Duodenal mucosa (tissue), 2 donors: ENCODE measurements around the gene UBR4.
"Not testable (repeated sequence)": the region's sequence is repeated elsewhere in the genome, so short reads cannot be mapped to it uniquely, and the experiment has no call there.

ENCODE experiments used
- H3K27ac ChIP-seq: one replicate; pipeline ENCODE4 v1.7.0; 2013; ENCODE audit warnings: low read depth, low read length
- H3K27me3 ChIP-seq, 2 donors: one replicate each; pipeline ENCODE4 v1.7.0; 2013; ENCODE audit warnings: low read length in 2 of 2, control low read depth in 1 of 2; ENCODE audit not compliant: insufficient read depth in 2 of 2, control insufficient read depth in 1 of 2
- H3K36me3 ChIP-seq, 2 donors: one replicate each; pipeline ENCODE4 v1.7.0; 2013; ENCODE audit warnings: low read length in 2 of 2, control low read depth in 1 of 2; ENCODE audit not compliant: insufficient read depth in 2 of 2, control insufficient read depth in 1 of 2
- H3K4me1 ChIP-seq, 2 donors: one replicate each; pipeline ENCODE4 v1.7.0; 2013; ENCODE audit warnings: low read length in 2 of 2, control low read depth in 1 of 2; ENCODE audit not compliant: insufficient read depth in 2 of 2, control insufficient read depth in 1 of 2
- H3K4me3 ChIP-seq, 2 donors: one replicate each; pipeline ENCODE4 v1.7.0; 2013; ENCODE audit warnings: low read length in 2 of 2, low read depth in 1 of 2
- H3K9ac ChIP-seq, 2 donors: one replicate each; pipeline ENCODE4 v1.7.0; 2013; ENCODE audit warnings: low read length in 2 of 2, low read depth in 1 of 2
- H3K9me3 ChIP-seq, 2 donors: one replicate each; pipeline ENCODE4 v1.7.0; 2013; ENCODE audit warnings: low read length in 2 of 2, control low read depth in 1 of 2; ENCODE audit not compliant: control insufficient read depth in 1 of 2

Gene UBR4

DNA sequence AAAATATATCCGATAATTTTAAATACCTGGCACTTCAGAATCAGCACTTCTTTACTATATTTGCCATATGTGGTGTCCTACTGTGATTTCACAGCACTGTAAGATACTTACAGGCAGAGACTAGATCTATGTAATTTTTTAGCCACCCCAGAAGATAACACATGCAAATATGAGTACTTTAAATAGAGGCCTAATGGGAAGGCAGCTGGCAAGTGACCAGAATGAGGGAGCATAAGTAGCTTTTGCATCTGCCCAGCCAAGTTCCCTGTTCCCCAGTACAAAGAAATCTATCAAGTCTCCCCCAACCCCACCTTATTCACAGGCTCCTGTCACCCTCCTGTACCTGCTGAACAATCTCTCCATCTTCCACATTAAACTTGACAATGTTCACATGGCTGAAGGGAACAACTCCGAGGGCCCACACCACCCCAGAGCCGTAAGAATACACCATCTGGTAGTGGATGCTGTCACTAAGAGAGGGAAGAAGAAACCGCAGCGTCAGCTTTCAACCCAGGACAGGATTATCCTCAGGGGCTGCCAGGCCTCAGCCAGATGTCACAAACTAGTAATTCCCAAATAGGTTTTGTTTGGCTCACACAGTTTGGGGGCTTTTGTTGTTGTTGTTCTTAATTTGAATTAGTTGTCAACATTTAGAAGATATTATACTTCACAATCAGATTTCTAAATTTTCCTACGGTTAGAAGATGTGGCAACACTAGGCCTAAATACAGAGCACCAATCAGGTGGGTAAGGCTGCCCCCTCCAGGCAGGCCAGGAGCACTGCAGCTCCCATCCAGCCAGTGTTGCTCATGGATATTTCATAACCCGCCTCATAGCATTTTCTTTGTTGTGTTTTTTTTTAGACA, 30.8 kb upstream of the UBR4 start:
- Histone ChIP-seq H3K27me3 (no peaks in the 10 kb centered on the region), H3K27ac (no peak overlapping the region), H3K9ac (no peak overlapping the region), H3K9me3 (no peaks in the 10 kb centered on the region), H3K4me3 (no peak overlapping the region), H3K36me3 (peaks cover 62 to 79% of the 10 kb centered on the region in 2 donors), H3K4me1 (no peaks in the 10 kb centered on the region)

DNA sequence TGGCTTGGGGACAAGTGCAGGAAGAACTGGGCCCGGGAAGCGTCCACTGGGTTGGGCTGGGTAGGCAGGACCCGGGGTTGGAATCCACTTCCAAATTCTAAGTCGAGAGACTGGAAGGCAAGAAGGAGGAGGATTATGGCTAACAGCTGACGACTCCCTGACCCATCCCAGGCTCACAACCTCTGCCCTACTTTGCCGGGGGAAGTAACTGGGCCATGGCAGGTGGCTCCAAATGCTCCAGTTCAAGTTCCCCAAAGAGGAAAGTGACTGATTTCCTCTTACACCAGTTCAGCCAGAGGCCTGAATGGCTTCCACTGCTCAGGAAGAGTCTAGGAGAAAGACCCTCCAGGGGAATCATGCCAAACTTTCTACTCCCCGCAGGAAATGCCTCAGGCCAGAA, 29.8 kb upstream of the UBR4 start:
- Histone ChIP-seq H3K9ac (no peak overlapping the region), H3K4me1 (no peaks in the 10 kb centered on the region), H3K27me3 (no peaks in the 10 kb centered on the region), H3K27ac (no peak overlapping the region), H3K36me3 (peaks cover 62 to 79% of the 10 kb centered on the region in 2 donors), H3K9me3 (no peaks in the 10 kb centered on the region), H3K4me3 (no peak overlapping the region)

GRCh38 chr1:19234224-19234623, 24.2 kb upstream of the UBR4 start:
- no peaks in the 10 kb centered on the region for H3K9me3 ChIP-seq
- H3K27me3 ChIP-seq: no peaks in the 10 kb centered on the region
- no peak overlapping the region for H3K4me3 ChIP-seq
- peaks cover 52 to 76% of the 10 kb centered on the region in 2 donors for H3K36me3 ChIP-seq
- H3K27ac ChIP-seq: no peak overlapping the region
- no peak overlapping the region for H3K9ac ChIP-seq
- H3K4me1 ChIP-seq: no peaks in the 10 kb centered on the region

DNA sequence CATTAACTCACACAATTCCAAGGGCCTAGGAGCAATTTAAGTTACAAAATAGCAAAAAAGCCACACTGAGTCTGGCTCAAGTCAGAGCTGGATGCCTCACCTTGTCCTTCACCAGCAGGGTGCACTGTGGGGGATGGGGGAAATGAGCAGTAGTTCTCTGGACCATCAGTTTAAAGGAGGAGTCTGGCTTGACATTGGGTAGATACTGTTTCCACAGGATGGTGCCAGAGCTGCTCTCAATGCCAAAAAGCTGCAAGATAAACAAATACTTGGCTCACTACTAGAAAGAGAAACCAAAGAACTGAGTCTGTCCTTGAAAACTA, 22.4 kb upstream of the UBR4 start:
- Histone ChIP-seq H3K9ac (no peak overlapping the region), H3K4me1 (no peaks in the 10 kb centered on the region), H3K36me3 (peaks cover 43 to 69% of the 10 kb centered on the region in 2 donors), H3K9me3 (no peaks in the 10 kb centered on the region), H3K27me3 (no peaks in the 10 kb centered on the region), H3K27ac (no peak overlapping the region), H3K4me3 (no peak overlapping the region)

GRCh38 chr1:19231736-19232523, 21.9 kb upstream of the UBR4 start:
- not testable (repeated sequence) for H3K9ac ChIP-seq, H3K9me3 ChIP-seq, H3K4me3 ChIP-seq, H3K4me1 ChIP-seq, H3K27ac ChIP-seq, H3K27me3 ChIP-seq
- peaks cover 37 to 68% of the 10 kb centered on the region in 2 donors for H3K36me3 ChIP-seq

- Histone ChIP-seq H3K9ac (no peak overlapping the region), H3K36me3 (peaks cover 40 to 84% of the 10 kb centered on the region in 2 donors), H3K27me3 (no peaks in the 10 kb centered on the region), H3K4me1 (no peaks in the 10 kb centered on the region), H3K4me3 (no peak overlapping the region), H3K27ac (no peak overlapping the region), H3K9me3 (no peaks in the 10 kb centered on the region)
These were observed 19.8 kb upstream of the UBR4 start for GRCh38 chr1:19229828-19230325.

- H3K27me3 ChIP-seq: no peaks in the 10 kb centered on the region
- H3K36me3 ChIP-seq: peaks cover 40 to 85% of the 10 kb centered on the region in 2 donors
- H3K4me1 ChIP-seq: no peaks in the 10 kb centered on the region
- H3K9ac ChIP-seq: no peak overlapping the region
- no peaks in the 10 kb centered on the region for H3K9me3 ChIP-seq
- no peak overlapping the region for H3K27ac ChIP-seq
- H3K4me3 ChIP-seq: no peak overlapping the region
These were observed 19.2 kb upstream of the UBR4 start for GRCh38 chr1:19229229-19229628.

- no peak overlapping the region for H3K9ac ChIP-seq
- no peaks in the 10 kb centered on the region for H3K4me1 ChIP-seq
- H3K4me3 ChIP-seq: no peak overlapping the region
- no peaks in the 10 kb centered on the region for H3K27me3 ChIP-seq
- no peaks in the 10 kb centered on the region for H3K9me3 ChIP-seq
- H3K27ac ChIP-seq: no peak overlapping the region
- peaks cover 41 to 91% of the 10 kb centered on the region in 2 donors for H3K36me3 ChIP-seq
These were observed 13.1 kb upstream of the UBR4 start for GRCh38 chr1:19222979-19223824.

GRCh38 chr1:19222573-19222972, 12.5 kb upstream of the UBR4 start:
- no peak overlapping the region for H3K27ac ChIP-seq

More at GRCh38 chr1:19222573-19222972, 12.5 kb upstream of the UBR4 start:
- Histone ChIP-seq H3K9ac (no peak overlapping the region), H3K9me3 (no peaks in the 10 kb centered on the region), H3K27me3 (no peaks in the 10 kb centered on the region), H3K4me3 (no peak overlapping the region), H3K4me1 (no peaks in the 10 kb centered on the region), H3K36me3 (peaks cover 43 to 95% of the 10 kb centered on the region in 2 donors)
